HepG2 (cell line): ENCODE results near the gene SCN9A. TPM values are rescaled to one million over a fixed set of nuclear protein-coding genes. Genes with fewer than 3 reads are reported as not detected.

Experiments used
- ATAC-seq: fragments of 200-7000 bp; cut with Tn5 transposase; 3 replicates; pipeline ENCODE4 v1.9.1; 2020; ENCODE audit warnings: mild to moderate bottlenecking, moderate library complexity
- BruUV-seq: library from RNA; stranded (reverse); fragments of 400-500 nt; replicated peaks from 2 replicates; lab custom pipeline; 2021; lab: Mats Ljungman, UMichigan
- CTCF ChIA-PET: fragments of 300-600 bp; formaldehyde crosslinking; extraction: SDS; loops from one replicate; lab custom pipeline; 2021; ENCODE audit warnings: low total read pairs, inconsistent platforms, low intra/inter-chr PET ratio; lab: Yijun Ruan, JAX
- POLR2A ChIA-PET: fragments of 350-600 bp; sonication (Branson Sonifier 250); formaldehyde crosslinking; loops from one replicate; lab custom pipeline; 2020; ENCODE audit warnings: antibody characterized with exemption, inconsistent platforms; lab: Yijun Ruan, JAX
- DNase-seq: peaks from one replicate; pipeline ENCODE4 v3.0.0-alpha.2; 2015; ENCODE audit warnings: low spot score
- FAIRE-seq: peaks from 3 replicates; lab custom pipeline; 2011; peaks lifted over from hg19 to GRCh38; lab: Jason Lieb, UNC
- H2AFZ ChIP-seq: one replicate; pipeline ENCODE4 v1.6.1; 2011; ENCODE audit warnings: low read length, inconsistent platforms
- H3K27ac ChIP-seq: fragments of 300-600 bp; 3 replicates; pipeline ENCODE4 v1.8.0; 2011; ENCODE audit warnings: mixed run types, mild to moderate bottlenecking, mixed read lengths, low read length, inconsistent platforms; ENCODE audit not compliant: insufficient read depth; ENCODE audit errors: extremely low read length
- H3K27me3 ChIP-seq, 2 experiments: fragments of 200-600 bp in 1 of 2; 2 replicates in 1 of 2; 3 replicates in 1 of 2; pipeline versions ENCODE4 v1.6.0 to v1.8.0; 2011; ENCODE audit warnings: low read length in 2 of 2, mild to moderate bottlenecking in 2 of 2, moderate library complexity in 2 of 2, inconsistent platforms in 1 of 2; ENCODE audit not compliant: insufficient read depth in 2 of 2, control insufficient read depth in 1 of 2
- H3K36me3 ChIP-seq, 2 experiments: fragments of 200-600 bp in 1 of 2; replicated peaks in 1 of 2; 2 replicates in 1 of 2; 3 replicates in 1 of 2; pipeline versions ENCODE4 v1.5.1 to v1.8.0; 2011; ENCODE audit warnings: low read length in 2 of 2, inconsistent platforms in 1 of 2; ENCODE audit not compliant: insufficient read depth in 2 of 2, control insufficient read depth in 1 of 2
- H3K4me1 ChIP-seq: 2 replicates; pipeline ENCODE4 v1.5.1; 2012; ENCODE audit warnings: low read length, inconsistent platforms; ENCODE audit not compliant: insufficient read depth
- H3K4me2 ChIP-seq: 2 replicates; pipeline ENCODE4 v1.6.0; 2011; ENCODE audit warnings: low read depth, low read length, inconsistent platforms
- H3K4me3 ChIP-seq, 3 experiments: fragments of 200-600 bp in 1 of 3; sonication (generic), shearing (Covaris generic) in 1 of 3; replicated peaks in 1 of 3; 2 replicates each; pipeline ENCODE4 v1.5.1; 2011 to 2016; ENCODE audit warnings: low read length in 3 of 3, inconsistent platforms in 2 of 3, low read depth in 2 of 3, mild to moderate bottlenecking in 2 of 3, control low read depth in 1 of 3, mixed read lengths in 1 of 3; ENCODE audit not compliant: insufficient read depth in 1 of 3
- H3K79me2 ChIP-seq: one replicate; pipeline ENCODE4 v1.6.1; 2011; ENCODE audit warnings: low read length, inconsistent platforms; ENCODE audit not compliant: insufficient read depth
- H3K9ac ChIP-seq: 2 replicates; pipeline ENCODE4 v1.6.0; 2011; ENCODE audit warnings: mild to moderate bottlenecking, low read depth, low read length, inconsistent platforms; ENCODE audit not compliant: insufficient read depth
- H3K9me3 ChIP-seq: 2 replicates; pipeline ENCODE4 v1.5.1; 2012; ENCODE audit warnings: mild to moderate bottlenecking, low read length
- H4K20me1 ChIP-seq: 2 replicates; pipeline ENCODE4 v1.6.0; 2011; ENCODE audit warnings: inconsistent platforms, mild to moderate bottlenecking, low read length, moderate library complexity; ENCODE audit not compliant: insufficient read depth
- FLYWCH1 ChIP-seq: sonication (generic); formaldehyde crosslinking; IDR thresholded peaks from 2 replicates; pipeline ENCODE4 v1.8.1; 2023; ENCODE audit warnings: mild to moderate bottlenecking, missing genetic modification reagents
- GZF1 ChIP-seq: sonication (generic); formaldehyde crosslinking; IDR thresholded peaks from 2 replicates; pipeline ENCODE4 v1.5.1; 2020; ENCODE audit warnings: mild to moderate bottlenecking, missing genetic modification reagents
- MAFF ChIP-seq: IDR thresholded peaks from 2 replicates; pipeline ENCODE4 v1.6.1; 2011; ENCODE audit warnings: low read depth, low read length, improper control_type of control experiment
- NCOA2 ChIP-seq: sonication (generic); formaldehyde crosslinking; IDR thresholded peaks from 2 replicates; pipeline ENCODE4 v1.8.0; 2022; ENCODE audit warnings: inconsistent platforms
- RFX3 ChIP-seq: IDR thresholded peaks from 2 replicates; pipeline ENCODE4 v1.6.1; 2016; ENCODE audit warnings: missing biosample characterization, missing genetic modification reagents
- STAG1 ChIP-seq: sonication (generic); formaldehyde crosslinking; IDR thresholded peaks from 2 replicates; pipeline ENCODE4 v1.4.0; 2020; ENCODE audit warnings: missing genetic modification reagents
- ZNF720 ChIP-seq: sonication (generic); formaldehyde crosslinking; IDR thresholded peaks from 2 replicates; pipeline ENCODE4 v1.4.0; 2020; ENCODE audit warnings: missing genetic modification reagents
- WGBS: methylation state at CpG from one replicate; pipeline ENCODE4 v1.1.6; 2017; ENCODE audit warnings: low lambda C conversion rate; 5-methylcytosine and 5-hydroxymethylcytosine counted together
- in situ Hi-C: cut with HindIII; loops from 2 replicates; pipeline ENCODE4 v1.10.0; 2017; ENCODE audit warnings: low pct_unique_long_range_greater_than_20kb; ENCODE audit not compliant: extremely low pct_ligation_motif_present
- intact Hi-C: fragments of 100-400 bp; cut with micrococcal nuclease; formaldehyde crosslinking; loops from one replicate; pipeline ENCODE4 v1.10.0; 2022; ENCODE audit not compliant: unreplicated experiment
- polyA plus RNA-seq, 8 experiments: library from polyadenylated mRNA; depleted of rRNA in 3 of 8; stranded (reverse) in 7 of 8; unstranded in 1 of 8; fragments of >200 nt; fragmentation: Illumina TruSeq in 4 of 8; extraction: Trizol in 4 of 8; gene quantifications; 2 replicates each; pipeline versions ENCODE4 v1.2.1 to v1.2.3, GENCODE V29; 2011 to 2016; ENCODE audit warnings: low read depth in 4 of 8, missing spikeins in 1 of 8, mixed read lengths in 1 of 8; ENCODE audit not compliant: insufficient read depth in 1 of 8
- total RNA-seq, 5 experiments: library from RNA; depleted of rRNA; stranded (reverse); fragments of >200 nt; fragmentation: Illumina TruSeq; extraction: Trizol; gene quantifications; 2 replicates each; pipeline ENCODE4 v1.2.3, GENCODE V29; 2016; ENCODE audit warnings: low read depth in 1 of 5
- TF ChIP-seq, protein P1 (sequence below): sonication (generic); formaldehyde crosslinking; conservative IDR thresholded peaks from 2 replicates; pipeline ENCODE4 v1.5.0; 2020; ENCODE audit warnings: missing genetic modification reagents

SCN9A gene
- total and polyA plus RNA-seq, 2 of the 13 experiments (the other 11 are each of a cell fraction or from before 2014, with no cell fraction given) = 15.3 to 24.3 TPM

DNA sequence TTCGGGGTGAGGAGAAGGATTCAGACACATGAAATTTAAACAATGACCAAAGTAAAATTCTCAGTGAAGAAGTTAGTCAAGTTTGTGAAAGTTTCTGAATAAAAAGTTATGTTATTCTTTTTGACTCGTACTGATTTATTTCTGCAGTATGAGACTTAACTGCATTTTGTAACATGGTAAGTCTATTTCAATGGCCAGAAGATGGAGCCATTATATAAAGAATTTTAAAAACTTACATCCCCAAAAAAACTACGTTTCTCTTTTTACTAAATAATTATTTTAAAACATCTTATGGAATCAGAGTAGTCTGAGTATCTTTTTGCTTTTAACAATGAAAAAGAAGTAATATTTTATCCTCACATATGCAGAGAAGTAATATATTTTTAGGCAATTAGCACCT, 196.5 kb downstream of the SCN9A start:
- no TSS peak for BruUV-seq
- H3K27me3 ChIP-seq = no peaks in the 10 kb centered on the region
- in situ Hi-C loops = no loop called here
- intact Hi-C loops = loop anchor here (2.0 kb wide), 1 partner anchor 338 kb away; no protein-coding TSS in a partner anchor
- CTCF ChIA-PET = interaction anchor here (1.2 kb wide), 1 partner anchor 205 kb away, joined by 3 read pairs; no protein-coding TSS in a partner anchor
- TF ChIP-seq ZNF720 (CRISPR knock-in tag) (no peak), STAG1 (peak; percentile 40)
- TF ChIP-seq, all 625 proteins: peak for 1
- no peak for FAIRE-seq
- Histone ChIP-seq H3K4me2 (no peak overlapping the region), H2AFZ (no peak overlapping the region), H3K36me3 (no peaks in the 10 kb centered on the region), H3K9me3 (peaks cover 7% of the 10 kb centered on the region; the same call in 1 of the 2 replicates), H3K27ac (no peak overlapping the region), H3K4me3 (no peak overlapping the region), H3K79me2 (no peaks in the 10 kb centered on the region), H4K20me1 (no peaks in the 10 kb centered on the region), H3K9ac (no peak overlapping the region), H3K4me1 (peaks cover 42% of the 10 kb centered on the region)
- DNase-seq = no peak
- ATAC-seq = no peak
- 92% methylated on average over 3 of the region's 3 CpGs for WGBS
- POLR2A ChIA-PET = interaction anchor here (3.2 kb wide), 1 partner anchor 44 kb away, joined by 41 read pairs; no protein-coding TSS in a partner anchor

DNA sequence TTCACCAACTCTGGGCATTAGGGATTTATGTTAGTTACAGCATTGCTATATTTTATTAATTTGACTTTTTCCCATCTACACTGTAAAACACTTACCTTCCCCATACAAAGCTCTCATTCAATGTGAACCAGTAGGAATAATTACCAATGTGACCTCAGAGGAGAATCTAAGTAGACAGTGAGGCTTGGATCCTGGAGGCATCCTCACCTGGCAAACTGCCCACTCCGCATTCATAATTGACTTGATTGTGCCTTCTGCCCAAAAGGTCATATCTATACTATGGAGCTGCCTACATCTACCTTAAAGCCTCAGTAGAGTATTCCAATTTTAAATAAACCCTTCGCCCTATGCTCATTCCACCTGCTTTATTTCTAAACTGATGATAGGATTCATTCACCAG, 202.5 kb downstream of the SCN9A start:
- POLR2A ChIA-PET = no interaction called here
- H4K20me1 ChIP-seq = no peaks in the 10 kb centered on the region

More for the DNA sequence above, 202.5 kb downstream of the SCN9A start:
- Histone ChIP-seq H3K4me2 (no peak overlapping the region), H3K9ac (no peak overlapping the region), H3K27ac (no peak overlapping the region), H3K9me3 (no peaks in the 10 kb centered on the region), H3K27me3 (no peaks in the 10 kb centered on the region), H3K79me2 (no peaks in the 10 kb centered on the region), H3K4me3 (no peak overlapping the region), H3K4me1 (peaks cover 9% of the 10 kb centered on the region; the same call in 1 of the 2 replicates), H2AFZ (no peak overlapping the region), H3K36me3 (no peaks in the 10 kb centered on the region)
- 97% methylated on average over 2 of the region's 2 CpGs for WGBS
- FAIRE-seq (no peak), DNase-seq (no peak), ATAC-seq (no peak)
- intact Hi-C loops = no loop called here
- no TSS peak for BruUV-seq
- CTCF ChIA-PET = no interaction called here
- in situ Hi-C loops = no loop called here
- TF ChIP-seq NCOA2 (no peak), GZF1 (CRISPR knock-in tag) (no peak), MAFF (no peak), RFX3 (CRISPR knock-in tag) (no peak), FLYWCH1 (CRISPR knock-in tag) (no peak)
- TF ChIP-seq, protein P1, sequence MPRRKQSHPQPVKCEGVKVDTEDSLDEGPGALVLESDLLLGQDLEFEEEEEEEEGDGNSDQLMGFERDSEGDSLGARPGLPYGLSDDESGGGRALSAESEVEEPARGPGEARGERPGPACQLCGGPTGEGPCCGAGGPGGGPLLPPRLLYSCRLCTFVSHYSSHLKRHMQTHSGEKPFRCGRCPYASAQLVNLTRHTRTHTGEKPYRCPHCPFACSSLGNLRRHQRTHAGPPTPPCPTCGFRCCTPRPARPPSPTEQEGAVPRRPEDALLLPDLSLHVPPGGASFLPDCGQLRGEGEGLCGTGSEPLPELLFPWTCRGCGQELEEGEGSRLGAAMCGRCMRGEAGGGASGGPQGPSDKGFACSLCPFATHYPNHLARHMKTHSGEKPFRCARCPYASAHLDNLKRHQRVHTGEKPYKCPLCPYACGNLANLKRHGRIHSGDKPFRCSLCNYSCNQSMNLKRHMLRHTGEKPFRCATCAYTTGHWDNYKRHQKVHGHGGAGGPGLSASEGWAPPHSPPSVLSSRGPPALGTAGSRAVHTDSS (CRISPR knock-in tag) = no peak
- TF ChIP-seq, all 625 proteins: peak for 0
